ENCODE measurements around the gene L2HGDH.
"Not testable (repeated sequence)": the region's sequence is repeated elsewhere in the genome, so short reads cannot be mapped to it uniquely, and the experiment has no call there.

The L2HGDH gene

GRCh38 chr14:50339178-50339804 is 27.3 kb upstream of the L2HGDH start:
- no peak for DNase-seq (ENCODE audit: low read depth)

DNA sequence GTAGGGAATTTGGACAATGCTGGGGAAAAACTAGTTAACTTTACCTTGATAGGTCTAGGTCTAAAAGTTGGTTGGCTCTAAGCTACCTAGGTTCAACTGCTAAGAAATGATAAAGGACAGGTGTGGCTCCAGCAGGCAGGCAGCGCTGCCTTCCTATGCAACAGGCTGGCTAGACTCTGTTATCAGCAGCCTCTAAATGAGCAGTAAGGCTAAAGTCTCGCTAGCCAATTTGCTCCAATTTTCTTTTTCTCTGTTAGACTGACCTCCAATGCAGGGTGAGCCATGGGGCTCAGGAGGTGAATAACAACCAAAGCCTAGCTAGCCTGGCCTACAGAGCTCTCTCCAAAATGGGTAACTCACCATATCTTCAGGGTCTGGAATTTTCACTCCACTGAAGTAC is 26.6 kb upstream of the L2HGDH start:
- no peak for DNase-seq (ENCODE audit: low read depth)

DNA sequence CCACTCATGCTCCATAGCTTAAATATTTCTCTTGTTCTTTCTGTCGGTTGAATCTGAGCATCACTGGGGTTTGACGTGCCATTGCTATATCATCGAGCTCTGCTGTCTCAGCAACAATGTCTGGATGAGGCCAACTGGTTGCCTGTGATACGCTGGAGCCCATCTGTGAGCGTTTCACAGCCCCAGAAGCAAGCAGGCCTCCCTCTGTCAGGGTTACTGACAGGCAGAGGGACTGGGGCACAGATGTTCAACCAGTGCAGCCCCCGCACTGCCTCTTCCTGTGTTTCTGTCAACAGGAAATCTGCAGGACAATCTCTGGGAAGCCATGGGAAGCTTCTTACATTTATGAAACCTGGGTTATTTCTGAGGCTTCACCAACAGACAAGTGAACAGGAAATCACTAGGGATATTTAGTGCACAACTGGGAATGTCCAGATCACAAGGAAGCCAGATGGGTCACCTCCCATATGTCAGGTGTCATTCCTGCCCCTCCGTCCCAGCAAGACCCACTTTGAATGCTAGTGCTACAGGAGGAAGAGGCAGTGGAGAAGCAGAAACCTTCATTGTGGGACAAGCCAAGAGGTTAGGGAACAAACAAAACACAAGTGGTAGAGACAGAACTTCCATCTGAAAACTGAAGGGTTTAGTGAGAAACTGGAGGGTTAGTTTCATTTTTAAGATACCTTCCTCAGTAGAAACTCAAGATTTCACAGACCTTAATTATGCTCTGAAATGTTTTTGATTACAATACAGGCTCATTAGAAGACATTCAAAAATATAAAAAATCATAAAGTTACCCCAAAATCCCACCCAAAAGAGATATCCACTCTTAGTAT is 24.2 kb upstream of the L2HGDH start:
- DNase-seq (ENCODE audit: low read depth), result no peak

GRCh38 chr14:50335389-50335788 is 23.4 kb upstream of the L2HGDH start:
- DNase-seq (ENCODE audit: low read depth), result no peak

- no peak for DNase-seq (ENCODE audit: low read depth)
These were observed 22.2 kb upstream of the L2HGDH start for GRCh38 chr14:50334211-50334610.

DNA sequence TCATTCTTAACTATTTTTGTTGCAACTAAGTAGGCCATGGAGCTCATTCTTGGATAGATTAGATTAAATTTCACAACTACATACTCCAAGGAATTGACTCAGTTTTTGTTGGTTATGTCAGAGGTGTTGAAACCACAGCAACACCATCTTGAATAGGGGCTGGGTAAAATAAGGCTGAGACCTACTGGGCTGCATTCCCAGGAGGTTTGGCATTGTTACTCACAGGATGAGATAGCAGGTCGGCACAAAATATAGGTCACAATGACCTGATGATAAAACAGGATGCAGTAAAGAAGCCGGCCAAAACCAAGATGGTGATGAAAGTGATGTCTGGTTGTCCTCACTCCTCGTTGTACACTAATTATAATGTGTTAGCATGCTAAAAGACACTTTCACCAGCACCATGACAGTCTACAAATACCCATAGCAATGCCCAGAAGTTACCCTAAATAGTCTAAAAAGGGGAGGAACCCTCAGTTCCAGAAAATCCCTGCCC is 21.0 kb upstream of the L2HGDH start:
- DNase-seq (ENCODE audit: low read depth), result no peak

DNA sequence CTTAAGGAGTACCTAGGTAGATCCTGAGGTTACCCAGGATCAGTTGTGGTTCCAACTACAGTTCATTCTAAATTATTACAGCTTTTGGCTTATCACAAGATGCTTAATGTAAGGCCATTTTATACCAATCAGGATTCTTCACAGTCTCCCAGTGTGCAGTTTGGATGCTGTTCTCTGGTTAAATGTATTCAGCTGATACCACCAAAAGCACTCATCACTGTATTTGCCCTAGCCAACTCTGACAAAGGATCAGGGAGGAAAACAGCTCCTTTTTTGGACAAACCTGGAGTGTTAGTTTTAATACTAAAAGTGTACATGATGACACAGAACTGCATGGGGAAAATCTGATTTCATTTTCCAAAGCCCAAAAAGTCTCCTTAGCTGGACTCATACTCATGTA is 19.6 kb upstream of the L2HGDH start:
- DNase-seq (ENCODE audit: low read depth), result no peak

GRCh38 chr14:50321009-50321660 is 9.1 kb upstream of the L2HGDH start:
- DNase-seq (ENCODE audit: low read depth), result no peak

DNA sequence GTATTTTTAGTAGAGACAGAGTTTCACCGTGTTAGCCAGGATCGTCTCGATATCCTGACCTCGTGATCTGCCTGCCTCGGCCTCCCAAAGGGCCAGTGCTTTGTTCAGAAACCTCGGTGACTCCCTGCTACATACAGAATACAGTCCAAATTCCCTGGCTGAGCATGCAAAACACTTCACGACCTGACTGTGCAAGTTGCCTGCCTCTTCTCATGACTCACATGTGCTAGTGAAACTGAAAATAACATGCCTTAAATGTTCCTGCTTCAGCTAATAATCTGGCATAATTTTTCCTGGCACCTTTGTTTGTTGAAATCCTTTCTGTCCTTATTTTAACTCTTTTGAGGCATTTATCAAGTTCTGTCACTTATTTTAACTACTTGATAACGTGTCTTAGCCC is 8.3 kb upstream of the L2HGDH start:
- DNase-seq (ENCODE audit: low read depth), result no peak

DNA sequence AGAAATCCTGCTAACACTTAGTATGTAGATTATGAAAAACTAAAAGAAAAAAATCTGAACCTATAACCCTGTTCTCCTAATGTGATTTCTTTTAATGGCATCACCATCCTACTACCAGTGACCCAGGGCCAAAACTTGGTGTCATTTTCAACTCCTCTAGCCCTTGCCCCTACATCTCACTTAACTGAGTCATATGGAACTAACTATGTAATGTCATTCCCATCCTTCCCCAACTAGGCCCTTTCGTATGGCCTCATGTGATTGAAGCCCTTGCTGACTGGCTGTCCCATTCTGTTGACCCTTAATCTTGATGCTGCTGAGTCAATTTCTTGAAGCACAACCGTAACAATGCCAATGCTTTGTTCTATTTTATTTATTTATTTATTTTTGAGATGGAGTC is 7.7 kb upstream of the L2HGDH start:
- DNase-seq (ENCODE audit: low read depth), result no peak

DNA sequence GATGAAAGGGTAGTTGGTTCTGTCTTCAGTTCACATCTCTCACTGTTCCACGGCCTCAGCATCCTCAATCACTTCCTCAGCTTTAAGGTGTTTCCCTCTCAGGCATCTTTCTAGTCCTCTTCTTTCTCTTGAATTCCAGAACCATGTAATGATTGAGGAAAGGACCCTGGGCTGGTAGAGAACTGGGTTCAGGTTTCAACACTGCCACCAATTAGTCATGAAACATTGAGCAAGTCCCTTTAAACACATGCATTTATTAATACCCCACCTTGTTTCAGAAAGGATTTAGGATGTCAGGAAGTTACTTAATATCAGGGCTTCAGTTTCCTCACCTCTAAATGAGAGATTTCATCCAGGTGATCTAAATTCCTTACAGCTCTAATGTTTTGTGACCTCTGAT is 7.3 kb upstream of the L2HGDH start:
- DNase-seq (ENCODE audit: low read depth), result no peak

DNA sequence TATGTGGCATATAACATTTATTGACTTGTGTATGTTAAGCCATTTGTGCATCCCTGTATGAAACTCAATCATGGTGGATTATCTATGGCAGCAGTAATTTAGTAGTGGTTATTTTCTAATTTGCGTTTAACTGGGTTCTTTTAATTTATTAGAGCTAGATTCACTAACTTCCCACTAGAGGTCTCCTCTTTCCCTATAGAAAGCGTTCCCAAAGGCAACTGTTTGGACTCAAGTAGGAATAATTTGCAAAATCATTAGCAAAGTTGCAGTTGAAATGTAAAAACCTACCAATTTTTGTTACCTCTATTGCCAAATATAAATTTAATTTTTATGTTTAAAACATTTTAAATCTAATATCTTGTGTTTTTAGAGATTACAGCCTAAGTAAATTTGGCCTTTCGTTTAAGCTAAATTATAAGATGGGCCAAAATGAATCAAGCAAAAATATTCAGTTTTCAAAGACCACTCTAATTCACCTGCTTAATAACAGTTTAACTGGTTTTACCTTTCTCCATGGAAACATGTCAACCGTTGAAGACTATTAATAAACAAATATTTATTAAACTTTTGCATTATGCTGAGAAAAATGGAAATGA is 6.1 kb upstream of the L2HGDH start:
- DNase-seq (ENCODE audit: low read depth), result no peak

DNA sequence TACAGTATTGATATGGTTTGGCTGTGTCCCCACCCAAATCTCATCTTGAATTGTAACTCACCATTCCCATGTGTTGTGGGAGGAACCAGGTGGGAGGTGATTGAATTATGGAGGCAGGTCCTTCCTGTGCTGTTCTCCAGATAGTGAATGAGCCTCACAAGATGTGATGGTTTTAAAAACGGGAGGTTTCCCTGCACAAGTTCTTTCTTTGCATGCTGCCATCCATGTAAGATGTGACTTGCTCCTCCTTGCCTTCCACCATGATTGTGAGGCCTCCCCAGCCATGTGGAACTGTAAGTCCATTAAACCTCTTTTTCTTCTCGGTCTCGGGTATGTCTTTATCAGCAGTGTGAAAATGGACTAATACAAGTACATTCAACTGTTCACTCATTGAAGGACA is 2.1 kb upstream of the L2HGDH start:
- not testable (repeated sequence) for DNase-seq (ENCODE audit: low read depth)

GRCh38 chr14:50312734-50313054 is 665 bp upstream of the L2HGDH start:
- no peak for DNase-seq (ENCODE audit: low read depth)

DNA sequence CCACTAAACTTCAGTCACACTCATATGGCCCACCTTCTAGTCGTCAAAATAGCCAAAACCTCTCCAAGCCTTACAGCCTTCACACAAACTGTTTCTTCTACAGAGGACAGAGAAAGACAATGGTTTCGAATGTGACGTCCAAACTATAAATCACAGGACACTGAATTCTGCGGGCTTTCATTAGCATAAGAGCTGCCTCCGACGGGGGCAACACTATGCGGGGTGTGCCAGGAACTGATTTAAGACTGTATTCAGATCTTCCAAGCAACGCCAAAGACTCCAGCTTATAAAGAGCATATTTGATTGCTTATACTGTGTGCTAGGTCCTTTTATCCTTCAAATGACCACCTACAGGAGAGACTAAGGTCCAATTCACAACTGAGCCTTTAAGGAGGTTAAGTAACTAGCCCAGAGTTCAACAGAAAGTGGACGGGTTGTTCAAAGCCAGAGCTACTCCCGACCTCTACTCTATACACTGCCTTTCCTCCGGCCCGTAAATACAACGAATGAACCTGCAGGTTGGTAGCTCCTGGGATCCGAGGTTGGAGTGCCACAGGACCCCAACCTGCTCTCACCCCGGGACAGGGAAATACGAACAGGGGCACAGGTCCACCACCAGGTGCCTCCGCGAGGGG is 575 bp downstream of the L2HGDH start:
- no peak for DNase-seq (ENCODE audit: low read depth)

GRCh38 chr14:50310445-50310844 is 1.6 kb downstream of the L2HGDH start:
- DNase-seq (ENCODE audit: low read depth), result no peak

DNA sequence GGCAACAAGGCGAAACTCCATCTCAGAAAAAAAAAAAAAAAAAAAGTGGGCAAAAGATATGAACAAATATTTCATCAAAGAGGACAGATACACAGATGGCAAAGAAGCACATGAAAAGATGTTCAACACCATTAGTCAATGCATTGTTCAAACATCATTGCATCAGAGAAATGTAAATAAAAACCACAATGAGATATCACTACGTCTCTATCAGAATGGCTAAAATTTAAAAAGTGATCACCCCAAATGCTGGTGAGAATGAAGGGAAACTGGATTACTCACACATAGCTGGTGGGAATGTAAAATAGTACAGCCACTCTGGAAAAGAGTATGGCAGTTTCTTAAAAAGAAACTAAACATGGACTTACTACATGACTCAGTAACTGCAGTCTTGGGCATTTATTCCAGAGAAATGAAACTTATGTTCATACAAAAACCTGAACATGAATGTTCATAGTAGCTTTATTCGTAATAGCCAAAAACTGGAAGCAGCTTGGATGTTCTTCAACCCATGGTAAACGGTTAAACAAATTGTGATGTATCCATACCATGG is 3.6 kb downstream of the L2HGDH start:
- DNase-seq (ENCODE audit: low read depth), result no peak

DNA sequence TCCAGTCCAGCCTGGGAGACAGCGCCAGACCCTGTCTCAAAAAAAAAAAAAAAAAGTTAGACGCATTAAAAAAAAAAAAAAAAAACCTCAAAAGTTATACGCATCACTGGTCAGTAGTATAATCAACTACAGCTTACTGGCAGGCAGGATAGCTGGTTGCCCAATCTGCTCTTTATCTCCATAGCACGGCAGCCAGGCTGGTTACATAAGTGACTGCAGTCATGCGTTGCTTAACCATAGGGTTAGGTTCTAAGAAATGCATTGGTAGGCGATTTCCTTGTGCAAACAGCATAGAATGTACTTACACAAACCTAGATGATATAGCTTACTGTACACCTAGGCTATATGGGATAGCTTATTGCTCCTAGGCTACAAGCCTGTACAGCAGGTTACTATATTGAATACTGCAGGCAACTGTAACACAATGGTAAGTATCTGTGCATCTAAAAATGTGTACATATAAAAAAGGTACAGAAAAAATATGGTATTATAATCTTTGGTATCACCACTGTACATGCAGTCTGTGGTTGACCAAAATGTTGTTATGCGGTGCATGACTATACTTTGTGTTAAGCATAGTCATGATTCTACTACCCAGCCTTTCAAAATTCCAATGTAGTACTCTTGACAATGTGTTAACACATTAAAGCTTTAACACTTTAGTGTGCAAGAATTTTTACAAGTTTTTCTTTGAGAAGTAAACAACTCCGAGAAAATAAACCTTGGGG is 8.1 kb downstream of the L2HGDH start:
- DNase-seq (ENCODE audit: low read depth), result no peak

DNA sequence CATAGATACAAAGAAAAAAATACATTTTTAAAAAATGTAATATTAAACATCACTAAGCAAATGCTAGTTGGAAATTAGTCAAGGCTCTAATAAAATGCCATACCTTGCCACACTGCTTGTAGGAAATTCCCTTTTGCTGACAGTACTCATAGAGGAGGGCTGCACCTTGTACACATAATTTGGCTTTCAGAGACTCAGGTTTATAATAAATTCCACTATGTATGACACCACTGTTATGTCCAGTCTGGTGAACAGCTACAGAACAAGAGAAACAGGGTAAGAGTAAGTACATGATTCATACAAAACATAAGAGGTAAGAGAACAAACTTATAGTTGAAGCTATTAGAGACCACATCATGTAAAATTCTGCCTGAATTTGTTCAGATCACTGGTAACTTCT is 10.1 kb downstream of the L2HGDH start:
- no peak for DNase-seq (ENCODE audit: low read depth)

DNA sequence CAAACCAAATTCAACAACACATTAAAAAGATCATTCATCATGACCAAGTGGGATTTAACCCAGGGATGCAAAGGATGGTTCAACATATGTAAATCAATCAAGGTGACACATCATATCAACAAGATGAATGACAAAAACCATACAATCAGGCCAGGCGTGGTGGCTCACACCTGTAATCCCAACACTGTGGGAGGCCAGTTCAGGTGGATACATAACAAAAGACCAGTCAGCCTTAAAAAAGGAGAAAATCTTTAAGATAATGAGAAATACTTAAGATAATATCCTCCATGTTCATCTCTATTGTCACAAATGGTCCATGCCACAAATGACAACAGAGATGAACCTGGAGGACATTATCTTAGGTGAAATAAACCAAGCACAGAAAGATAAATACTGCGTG is 12.4 kb downstream of the L2HGDH start:
- DNase-seq (ENCODE audit: low read depth), result no peak

- DNase-seq (ENCODE audit: low read depth), result no peak
These were observed 21.7 kb downstream of the L2HGDH start for GRCh38 chr14:50290306-50290705.

Data from stimulated activated CD8-positive, alpha-beta memory T cell treated with anti-CD3 and anti-CD28 coated beads, Interleukin-15, amount 100 ng/mL, for 24 hours (primary cell).